ENCODE results near the gene SNX9. TPM values are rescaled to one million over a fixed set of nuclear protein-coding genes. Genes with fewer than 3 reads are reported as not detected.
A peak's percentile ranks its signal among the peaks of the same experiment; 100 is the strongest.
"Not testable (repeated sequence)": the region's sequence is repeated elsewhere in the genome, so short reads cannot be mapped to it uniquely, and the experiment has no call there.

The SNX9 gene
- total RNA-seq, 1 donor from 2014 or later = 25.0 TPM

DNA sequence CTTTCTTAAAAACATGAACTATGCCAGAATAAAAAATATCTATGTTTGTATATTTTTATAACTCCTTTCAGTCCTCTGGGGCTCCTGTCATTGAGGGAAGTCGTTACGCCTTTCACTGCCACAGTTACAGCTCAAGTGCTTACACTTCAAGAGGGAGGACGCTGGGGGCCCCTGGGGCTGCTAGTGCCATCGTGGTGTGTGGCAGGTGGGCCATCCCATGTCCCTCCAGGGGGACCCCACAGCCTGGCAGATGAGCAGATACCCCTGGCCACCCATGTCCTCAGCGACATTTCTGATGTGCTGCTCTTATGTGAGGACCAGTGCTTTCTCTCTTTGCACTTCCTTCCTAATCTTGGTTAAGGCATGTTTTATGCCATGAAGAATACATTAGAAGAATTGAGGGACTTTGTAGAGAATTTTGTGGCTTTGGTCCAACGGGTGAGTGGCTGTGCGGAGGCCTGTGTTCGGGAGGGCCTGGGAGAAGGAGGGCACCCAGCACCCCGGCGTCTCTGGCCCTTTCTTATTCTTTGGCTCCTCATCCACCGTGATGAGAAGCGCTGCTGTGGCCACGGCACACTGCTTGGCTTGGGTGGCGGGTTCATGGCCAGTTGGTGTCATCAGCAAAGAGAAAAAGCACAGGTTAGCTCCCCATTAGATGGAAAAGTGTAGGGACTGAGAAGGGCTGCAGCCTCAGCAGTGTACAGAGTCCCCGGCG, 120.4 kb downstream of the SNX9 start:
- ATAC-seq (no peak), DNase-seq (no peak)
- Histone ChIP-seq H3K4me1 (no peaks in the 10 kb centered on the region), H3K9me3 (no peaks in the 10 kb centered on the region), H3K27ac (no peak overlapping the region), H3K4me3 (no peak overlapping the region), H3K27me3 (ENCODE audit: low read depth) (no peaks in the 10 kb centered on the region), H3K36me3 (peaks cover 71% of the 10 kb centered on the region)
- TF ChIP-seq, protein P1, sequence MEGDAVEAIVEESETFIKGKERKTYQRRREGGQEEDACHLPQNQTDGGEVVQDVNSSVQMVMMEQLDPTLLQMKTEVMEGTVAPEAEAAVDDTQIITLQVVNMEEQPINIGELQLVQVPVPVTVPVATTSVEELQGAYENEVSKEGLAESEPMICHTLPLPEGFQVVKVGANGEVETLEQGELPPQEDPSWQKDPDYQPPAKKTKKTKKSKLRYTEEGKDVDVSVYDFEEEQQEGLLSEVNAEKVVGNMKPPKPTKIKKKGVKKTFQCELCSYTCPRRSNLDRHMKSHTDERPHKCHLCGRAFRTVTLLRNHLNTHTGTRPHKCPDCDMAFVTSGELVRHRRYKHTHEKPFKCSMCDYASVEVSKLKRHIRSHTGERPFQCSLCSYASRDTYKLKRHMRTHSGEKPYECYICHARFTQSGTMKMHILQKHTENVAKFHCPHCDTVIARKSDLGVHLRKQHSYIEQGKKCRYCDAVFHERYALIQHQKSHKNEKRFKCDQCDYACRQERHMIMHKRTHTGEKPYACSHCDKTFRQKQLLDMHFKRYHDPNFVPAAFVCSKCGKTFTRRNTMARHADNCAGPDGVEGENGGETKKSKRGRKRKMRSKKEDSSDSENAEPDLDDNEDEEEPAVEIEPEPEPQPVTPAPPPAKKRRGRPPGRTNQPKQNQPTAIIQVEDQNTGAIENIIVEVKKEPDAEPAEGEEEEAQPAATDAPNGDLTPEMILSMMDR (IDR thresholded peaks at IDR 0.05) = no peak
- intact Hi-C loops (cut with DNase I) = no loop called here

- H3K4me1 ChIP-seq = no peaks in the 10 kb centered on the region
- no peak for DNase-seq
- H3K4me3 ChIP-seq = no peak overlapping the region
- H3K27ac ChIP-seq = no peak overlapping the region
- H3K27me3 ChIP-seq (ENCODE audit: low read depth) = no peaks in the 10 kb centered on the region
- no peaks in the 10 kb centered on the region for H3K9me3 ChIP-seq
- TF ChIP-seq, protein P1 (IDR thresholded peaks at IDR 0.05) = no peak
- intact Hi-C loops (cut with DNase I) = no loop called here
- H3K36me3 ChIP-seq = peaks cover 66% of the 10 kb centered on the region
- no peak for ATAC-seq
Observed at GRCh38 chr6:157943964-157944283, 120.9 kb downstream of the SNX9 start.

GRCh38 chr6:157944983-157945931, 122.2 kb downstream of the SNX9 start:
- Histone ChIP-seq H3K9me3 (peaks cover 4% of the 10 kb centered on the region), H3K36me3 (peaks cover 53% of the 10 kb centered on the region), H3K4me3 (no peak overlapping the region), H3K27ac (no peak overlapping the region), H3K27me3 (ENCODE audit: low read depth) (no peaks in the 10 kb centered on the region), H3K4me1 (no peaks in the 10 kb centered on the region)
- intact Hi-C loops (cut with DNase I) = no loop called here
- ATAC-seq (no peak), DNase-seq (no peak)
- TF ChIP-seq, protein P1 (IDR thresholded peaks at IDR 0.05) = no peak

DNA sequence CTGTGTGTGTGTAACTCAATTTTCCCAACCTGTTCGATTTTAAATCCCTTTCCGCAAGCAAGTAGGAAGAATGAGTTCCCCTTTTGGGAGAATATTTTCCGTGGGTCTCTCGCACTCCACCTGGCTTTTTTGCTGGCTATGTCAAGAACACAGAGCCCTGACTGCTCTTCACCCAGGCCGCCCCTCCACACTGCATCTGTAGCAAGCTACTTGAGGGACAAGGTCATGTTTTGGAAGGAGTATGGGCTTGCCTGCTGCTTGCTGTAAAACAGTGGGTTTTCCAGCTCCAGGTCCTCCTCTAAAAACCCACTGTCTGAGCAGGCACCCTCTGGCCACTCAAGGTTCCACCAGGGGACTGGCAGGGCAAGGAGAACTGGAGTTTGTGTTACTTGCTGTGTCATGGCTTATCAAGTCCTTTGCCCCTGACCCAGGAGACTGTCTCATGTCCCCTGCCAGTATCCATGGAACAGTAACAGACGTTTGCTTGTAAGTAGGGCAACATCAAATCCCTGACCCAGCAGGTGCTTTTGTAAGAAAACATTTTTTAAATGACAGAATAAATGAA, 123.1 kb downstream of the SNX9 start:
- TF ChIP-seq, protein P1 (IDR thresholded peaks at IDR 0.05) = no peak
- H3K27ac ChIP-seq = no peak overlapping the region
- peaks cover 7% of the 10 kb centered on the region for H3K9me3 ChIP-seq
- no peak for ATAC-seq
- H3K36me3 ChIP-seq = peaks cover 44% of the 10 kb centered on the region
- intact Hi-C loops (cut with DNase I) = no loop called here
- H3K27me3 ChIP-seq (ENCODE audit: low read depth) = no peaks in the 10 kb centered on the region
- no peaks in the 10 kb centered on the region for H3K4me1 ChIP-seq
- no peak for DNase-seq
- H3K4me3 ChIP-seq = no peak overlapping the region

DNA sequence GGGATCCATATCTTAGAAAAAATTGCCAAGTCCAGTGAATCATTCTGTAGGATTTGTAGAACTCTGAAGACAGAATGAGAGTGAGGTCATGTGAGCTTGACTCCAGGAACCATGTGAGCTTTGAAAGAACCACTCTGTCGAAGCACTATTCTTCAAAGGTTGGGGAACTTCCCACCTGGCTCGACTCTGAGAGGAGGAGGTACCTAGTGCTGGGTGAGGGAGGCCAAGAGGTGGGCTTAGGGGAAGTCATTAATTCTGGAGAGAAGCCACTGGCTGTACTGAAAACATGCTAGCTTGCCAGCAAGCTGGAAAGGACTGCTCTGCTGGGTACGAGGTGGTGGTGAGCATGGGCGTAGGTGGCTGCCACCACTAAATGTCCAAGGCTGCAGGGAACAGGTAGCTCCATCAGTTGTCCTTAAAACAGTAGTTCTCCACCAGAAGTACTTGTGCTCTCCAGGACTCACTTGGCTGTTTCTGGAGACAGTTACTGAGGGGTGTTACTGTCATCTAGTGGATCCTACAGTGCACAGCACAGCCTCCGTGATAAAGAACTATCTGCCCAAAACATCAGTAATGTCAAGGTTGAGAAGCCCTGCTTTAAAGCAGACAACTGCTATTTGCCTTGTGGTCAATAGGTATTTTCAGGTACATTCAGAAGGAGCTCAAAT, 124.0 kb downstream of the SNX9 start:
- no peak for DNase-seq
- intact Hi-C loops (cut with DNase I) = no loop called here

DNA sequence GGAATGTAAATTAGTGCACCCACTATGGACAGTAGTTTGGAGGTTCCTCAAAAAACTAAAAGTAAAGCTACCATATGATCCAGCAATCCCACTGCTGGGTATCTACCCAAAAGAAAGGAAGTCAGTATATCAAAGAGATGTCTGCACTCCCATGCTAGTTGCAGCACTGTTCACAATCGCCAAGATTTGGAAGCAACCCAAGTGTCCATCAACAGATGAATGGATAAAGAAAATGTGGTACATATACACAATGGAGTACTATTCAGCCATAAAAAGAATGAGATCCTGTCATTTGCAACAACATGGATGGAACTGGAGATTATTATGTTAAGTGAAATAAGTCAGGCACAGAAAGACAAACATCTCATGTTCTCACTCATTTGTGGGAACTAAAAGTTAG, 127.9 kb downstream of the SNX9 start:
- ATAC-seq; H3K4me3 ChIP-seq; H3K36me3 ChIP-seq; DNase-seq; intact Hi-C loops (cut with DNase I); H3K9me3 ChIP-seq; H3K4me1 ChIP-seq; H3K27ac ChIP-seq; H3K27me3 ChIP-seq (ENCODE audit: low read depth): not testable (repeated sequence)

More for the DNA sequence above, 124.0 kb downstream of the SNX9 start:
- H3K27me3 ChIP-seq (ENCODE audit: low read depth) = peaks cover 4% of the 10 kb centered on the region
- no peak overlapping the region for H3K4me3 ChIP-seq
- peaks cover 35% of the 10 kb centered on the region for H3K36me3 ChIP-seq
- H3K27ac ChIP-seq = no peak overlapping the region
- H3K9me3 ChIP-seq = peaks cover 7% of the 10 kb centered on the region
- peak; percentile 51 to 59 for ATAC-seq
- TF ChIP-seq, protein P1 (IDR thresholded peaks at IDR 0.05) = peak; percentile 39
- H3K4me1 ChIP-seq = no peaks in the 10 kb centered on the region
